AG09319 (cell line): ENCODE results near the gene IL1RAPL1.

Experiments
- DNase-seq: peaks from one replicate; pipeline ENCODE4 v3.0.0-alpha.2; 2010; ENCODE audit warnings: low read depth; ENCODE audit errors: extremely low read depth
- CTCF ChIP-seq: IDR thresholded peaks from 2 replicates; pipeline ENCODE4 v1.5.1; 2011; ENCODE audit warnings: low read depth, mild to moderate bottlenecking, inconsistent platforms, low read length, moderate library complexity

The IL1RAPL1 gene

GRCh38 chrX:28586981-28587551, at the start of gene IL1RAPL1:
Gene IL1RAPL1 (plus strand): TSS chrX:28587446.
- no peak for DNase-seq
- TF ChIP-seq CTCF: peak; percentile 9

- TF ChIP-seq CTCF: no peak
- DNase-seq: no peak
Measured at GRCh38 chrX:28542791-28543190, 44.5 kb upstream of the IL1RAPL1 start.

- no peak for DNase-seq
Measured at GRCh38 chrX:28549838-28550237, 37.4 kb upstream of the IL1RAPL1 start.

GRCh38 chrX:28550331-28550872, 36.8 kb upstream of the IL1RAPL1 start:
- DNase-seq: no peak

More at GRCh38 chrX:28549838-28550237, 37.4 kb upstream of the IL1RAPL1 start:
- TF ChIP-seq CTCF: no peak

GRCh38 chrX:28552322-28552721, 34.9 kb upstream of the IL1RAPL1 start:
- DNase-seq: no peak
- no peak for TF ChIP-seq CTCF

More at GRCh38 chrX:28550331-28550872, 36.8 kb upstream of the IL1RAPL1 start:
- no peak for TF ChIP-seq CTCF

- TF ChIP-seq CTCF: no peak
- DNase-seq: no peak
Measured at GRCh38 chrX:28552882-28553829, 34.1 kb upstream of the IL1RAPL1 start.

- no peak for TF ChIP-seq CTCF
- no peak for DNase-seq
Measured at GRCh38 chrX:28576117-28576516, 11.1 kb upstream of the IL1RAPL1 start.
